Liver (tissue), 3 donors: ENCODE data around the gene ZNF2.

Experiments
- EGR1 ChIP-seq, 2 donors: IDR thresholded peaks; 2 replicates each; pipeline ENCODE4 v1.6.1; 2016 to 2018; ENCODE audit warnings: antibody characterized with exemption in 2 of 2, low read depth in 2 of 2
- FOXA1 ChIP-seq: IDR thresholded peaks from 2 replicates; pipeline ENCODE4 v1.6.1; 2016; ENCODE audit warnings: antibody characterized with exemption
- HNF4G ChIP-seq: IDR thresholded peaks from 2 replicates; pipeline ENCODE4 v1.6.1; 2016; ENCODE audit warnings: antibody characterized with exemption
- JUND ChIP-seq, 2 donors: IDR thresholded peaks; 2 replicates each; pipeline ENCODE4 v1.6.1; 2016; ENCODE audit warnings: antibody characterized with exemption in 2 of 2
- RAD21 ChIP-seq, 2 donors: IDR thresholded peaks; 2 replicates each; pipeline ENCODE4 v1.6.1; 2016; ENCODE audit warnings: antibody characterized with exemption in 2 of 2, mild to moderate bottlenecking in 2 of 2
- SP1 ChIP-seq: IDR thresholded peaks from 2 replicates; pipeline ENCODE4 v1.6.1; 2018; ENCODE audit warnings: antibody characterized with exemption, mild to moderate bottlenecking
- TAF1 ChIP-seq: conservative IDR thresholded peaks from 2 replicates; pipeline ENCODE4 v1.6.1; 2016; ENCODE audit warnings: antibody characterized with exemption, mild to moderate bottlenecking
- YY1 ChIP-seq: IDR thresholded peaks from 2 replicates; pipeline ENCODE4 v1.6.1; 2016; ENCODE audit warnings: antibody characterized with exemption, mild to moderate bottlenecking
- TF ChIP-seq, protein P1 (sequence below): fragments of 150-350 bp; IDR thresholded peaks from 2 replicates; pipeline ENCODE4 v1.5.1; 2017; ENCODE audit warnings: improper control_type of control experiment, low read depth, low read length; ENCODE audit not compliant: missing input control
- TF ChIP-seq, protein P2 (sequence below): IDR thresholded peaks from 2 replicates; pipeline ENCODE4 v1.6.1; 2016; ENCODE audit warnings: antibody characterized with exemption
- TF ChIP-seq, protein P3 (sequence below): IDR thresholded peaks from 2 replicates; pipeline ENCODE4 v1.6.1; 2016; ENCODE audit warnings: antibody characterized with exemption, mild to moderate bottlenecking
- TF ChIP-seq, protein P4 (sequence below): IDR thresholded peaks from 2 replicates; pipeline ENCODE4 v1.6.1; 2016; ENCODE audit warnings: antibody characterized with exemption
- donor health status: healthy.
- donor health status: healthy.

DNA sequence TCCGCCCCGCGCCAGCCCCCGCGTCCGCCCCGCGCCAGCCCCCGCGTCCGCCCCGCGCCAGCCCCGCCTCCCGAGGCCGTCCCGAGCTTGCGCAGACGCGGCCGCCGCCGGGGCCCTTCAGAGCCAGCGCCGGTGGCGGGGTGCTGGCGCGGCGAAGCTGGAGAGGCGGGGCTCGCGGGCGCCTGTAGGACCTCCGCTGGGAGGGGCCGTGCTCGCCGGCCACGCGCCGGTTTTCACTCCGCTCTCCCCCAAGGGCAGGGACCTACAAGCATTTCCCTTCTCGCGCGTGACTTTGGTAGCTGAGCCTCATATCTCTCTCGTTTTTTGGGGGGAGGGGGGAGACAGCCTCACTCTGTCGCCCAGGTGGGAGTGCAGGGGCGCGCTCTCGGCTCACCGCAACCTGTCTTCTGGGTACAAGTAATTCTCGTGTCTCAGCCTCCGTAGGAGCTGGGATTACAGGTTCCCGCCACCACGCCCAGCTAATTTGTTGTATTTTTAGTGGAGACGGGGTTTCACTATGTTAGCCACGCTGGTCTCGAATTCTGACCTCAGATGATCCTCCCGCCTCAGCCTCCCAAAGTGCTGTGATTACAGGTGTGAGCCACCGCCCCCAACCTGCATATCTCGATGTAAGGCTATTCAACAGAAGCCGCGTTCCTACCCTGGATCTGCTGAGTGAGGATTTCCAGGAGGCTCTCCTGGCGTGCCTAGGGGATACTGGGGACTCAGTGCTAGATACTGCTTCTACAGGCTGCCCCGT is 5.7 kb upstream of the ZNF2 start, which contains the start of gene ZNF514:
- TF ChIP-seq, protein P1, sequence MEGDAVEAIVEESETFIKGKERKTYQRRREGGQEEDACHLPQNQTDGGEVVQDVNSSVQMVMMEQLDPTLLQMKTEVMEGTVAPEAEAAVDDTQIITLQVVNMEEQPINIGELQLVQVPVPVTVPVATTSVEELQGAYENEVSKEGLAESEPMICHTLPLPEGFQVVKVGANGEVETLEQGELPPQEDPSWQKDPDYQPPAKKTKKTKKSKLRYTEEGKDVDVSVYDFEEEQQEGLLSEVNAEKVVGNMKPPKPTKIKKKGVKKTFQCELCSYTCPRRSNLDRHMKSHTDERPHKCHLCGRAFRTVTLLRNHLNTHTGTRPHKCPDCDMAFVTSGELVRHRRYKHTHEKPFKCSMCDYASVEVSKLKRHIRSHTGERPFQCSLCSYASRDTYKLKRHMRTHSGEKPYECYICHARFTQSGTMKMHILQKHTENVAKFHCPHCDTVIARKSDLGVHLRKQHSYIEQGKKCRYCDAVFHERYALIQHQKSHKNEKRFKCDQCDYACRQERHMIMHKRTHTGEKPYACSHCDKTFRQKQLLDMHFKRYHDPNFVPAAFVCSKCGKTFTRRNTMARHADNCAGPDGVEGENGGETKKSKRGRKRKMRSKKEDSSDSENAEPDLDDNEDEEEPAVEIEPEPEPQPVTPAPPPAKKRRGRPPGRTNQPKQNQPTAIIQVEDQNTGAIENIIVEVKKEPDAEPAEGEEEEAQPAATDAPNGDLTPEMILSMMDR: no peak
- TF ChIP-seq TAF1: no peak
- TF ChIP-seq, protein P2, sequence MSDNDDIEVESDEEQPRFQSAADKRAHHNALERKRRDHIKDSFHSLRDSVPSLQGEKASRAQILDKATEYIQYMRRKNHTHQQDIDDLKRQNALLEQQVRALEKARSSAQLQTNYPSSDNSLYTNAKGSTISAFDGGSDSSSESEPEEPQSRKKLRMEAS: no peak
- TF ChIP-seq EGR1 (IDR thresholded peaks at IDR 0.05; ENCODE audit: low read depth in 2 of 2): no peak
- TF ChIP-seq, protein P3, sequence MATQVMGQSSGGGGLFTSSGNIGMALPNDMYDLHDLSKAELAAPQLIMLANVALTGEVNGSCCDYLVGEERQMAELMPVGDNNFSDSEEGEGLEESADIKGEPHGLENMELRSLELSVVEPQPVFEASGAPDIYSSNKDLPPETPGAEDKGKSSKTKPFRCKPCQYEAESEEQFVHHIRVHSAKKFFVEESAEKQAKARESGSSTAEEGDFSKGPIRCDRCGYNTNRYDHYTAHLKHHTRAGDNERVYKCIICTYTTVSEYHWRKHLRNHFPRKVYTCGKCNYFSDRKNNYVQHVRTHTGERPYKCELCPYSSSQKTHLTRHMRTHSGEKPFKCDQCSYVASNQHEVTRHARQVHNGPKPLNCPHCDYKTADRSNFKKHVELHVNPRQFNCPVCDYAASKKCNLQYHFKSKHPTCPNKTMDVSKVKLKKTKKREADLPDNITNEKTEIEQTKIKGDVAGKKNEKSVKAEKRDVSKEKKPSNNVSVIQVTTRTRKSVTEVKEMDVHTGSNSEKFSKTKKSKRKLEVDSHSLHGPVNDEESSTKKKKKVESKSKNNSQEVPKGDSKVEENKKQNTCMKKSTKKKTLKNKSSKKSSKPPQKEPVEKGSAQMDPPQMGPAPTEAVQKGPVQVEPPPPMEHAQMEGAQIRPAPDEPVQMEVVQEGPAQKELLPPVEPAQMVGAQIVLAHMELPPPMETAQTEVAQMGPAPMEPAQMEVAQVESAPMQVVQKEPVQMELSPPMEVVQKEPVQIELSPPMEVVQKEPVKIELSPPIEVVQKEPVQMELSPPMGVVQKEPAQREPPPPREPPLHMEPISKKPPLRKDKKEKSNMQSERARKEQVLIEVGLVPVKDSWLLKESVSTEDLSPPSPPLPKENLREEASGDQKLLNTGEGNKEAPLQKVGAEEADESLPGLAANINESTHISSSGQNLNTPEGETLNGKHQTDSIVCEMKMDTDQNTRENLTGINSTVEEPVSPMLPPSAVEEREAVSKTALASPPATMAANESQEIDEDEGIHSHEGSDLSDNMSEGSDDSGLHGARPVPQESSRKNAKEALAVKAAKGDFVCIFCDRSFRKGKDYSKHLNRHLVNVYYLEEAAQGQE: no peak
- TF ChIP-seq FOXA1: no peak
- no peak for TF ChIP-seq SP1
- TF ChIP-seq YY1: no peak
- no peak for TF ChIP-seq JUND (IDR thresholded peaks at IDR 0.05)
- no peak for TF ChIP-seq HNF4G
- TF ChIP-seq RAD21 (IDR thresholded peaks at IDR 0.05): no peak
- TF ChIP-seq, protein P4, sequence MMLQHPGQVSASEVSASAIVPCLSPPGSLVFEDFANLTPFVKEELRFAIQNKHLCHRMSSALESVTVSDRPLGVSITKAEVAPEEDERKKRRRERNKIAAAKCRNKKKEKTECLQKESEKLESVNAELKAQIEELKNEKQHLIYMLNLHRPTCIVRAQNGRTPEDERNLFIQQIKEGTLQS: no peak
